ENCODE measurements around the gene LATS1.

DNA sequence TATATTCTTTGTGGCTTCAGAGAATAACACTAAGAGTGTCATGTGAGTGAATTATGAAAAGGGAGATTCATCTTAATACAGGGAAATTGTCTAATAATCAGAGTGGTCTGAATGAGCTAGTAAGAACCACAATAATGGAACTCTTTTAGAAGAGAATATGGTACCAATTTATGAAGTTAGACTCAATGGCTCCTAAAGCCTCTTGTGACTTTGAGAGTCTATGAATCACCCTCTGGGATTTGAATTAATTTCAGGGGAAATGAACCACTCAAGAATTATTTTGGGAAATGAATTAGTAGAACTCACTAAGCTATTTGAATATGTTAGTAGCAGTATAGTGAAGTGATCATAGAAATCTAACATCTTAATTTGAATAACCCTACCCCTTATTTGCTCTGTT is 46.0 kb upstream of the LATS1 start:
- no peak for TF ChIP-seq POLR2AphosphoS5 (IDR thresholded peaks at IDR 0.05)
- TF ChIP-seq CTCF (IDR thresholded peaks at IDR 0.05): no peak
- no peak for TF ChIP-seq POLR2A (IDR thresholded peaks at IDR 0.05)

Measured in upper lobe of left lung (tissue), 4 donors.